Activated CD8-positive, alpha-beta memory T cell treated with anti-CD3 and anti-CD28 coated beads for 36 hours (primary cell): ENCODE data around the gene BARD1. TPM values are rescaled to one million over a fixed set of nuclear protein-coding genes. Genes with fewer than 3 reads are reported as not detected.
"Not testable (repeated sequence)": the region's sequence is repeated elsewhere in the genome, so short reads cannot be mapped to it uniquely, and the experiment has no call there.

Experiments used
- CTCF ChIA-PET: fragments of 350-600 bp; sonication (Branson Sonifier 250); formaldehyde crosslinking; loops from one replicate; lab custom pipeline; 2021; ENCODE audit warnings: antibody characterized with exemption; lab: Charles Lee
- POLR2A ChIA-PET: fragments of 350-600 bp; sonication (Branson Sonifier 250); formaldehyde crosslinking; loops from one replicate; lab custom pipeline; 2021; ENCODE audit warnings: antibody characterized with exemption; lab: Charles Lee
- total RNA-seq, 2 experiments: library from RNA; stranded (reverse); gene quantifications; one replicate each; pipeline ENCODE4 v1.2.3, GENCODE V29; 2021

The BARD1 gene
- total RNA-seq, result 10 to 100 TPM; 21.8 to 24.1 TPM

DNA sequence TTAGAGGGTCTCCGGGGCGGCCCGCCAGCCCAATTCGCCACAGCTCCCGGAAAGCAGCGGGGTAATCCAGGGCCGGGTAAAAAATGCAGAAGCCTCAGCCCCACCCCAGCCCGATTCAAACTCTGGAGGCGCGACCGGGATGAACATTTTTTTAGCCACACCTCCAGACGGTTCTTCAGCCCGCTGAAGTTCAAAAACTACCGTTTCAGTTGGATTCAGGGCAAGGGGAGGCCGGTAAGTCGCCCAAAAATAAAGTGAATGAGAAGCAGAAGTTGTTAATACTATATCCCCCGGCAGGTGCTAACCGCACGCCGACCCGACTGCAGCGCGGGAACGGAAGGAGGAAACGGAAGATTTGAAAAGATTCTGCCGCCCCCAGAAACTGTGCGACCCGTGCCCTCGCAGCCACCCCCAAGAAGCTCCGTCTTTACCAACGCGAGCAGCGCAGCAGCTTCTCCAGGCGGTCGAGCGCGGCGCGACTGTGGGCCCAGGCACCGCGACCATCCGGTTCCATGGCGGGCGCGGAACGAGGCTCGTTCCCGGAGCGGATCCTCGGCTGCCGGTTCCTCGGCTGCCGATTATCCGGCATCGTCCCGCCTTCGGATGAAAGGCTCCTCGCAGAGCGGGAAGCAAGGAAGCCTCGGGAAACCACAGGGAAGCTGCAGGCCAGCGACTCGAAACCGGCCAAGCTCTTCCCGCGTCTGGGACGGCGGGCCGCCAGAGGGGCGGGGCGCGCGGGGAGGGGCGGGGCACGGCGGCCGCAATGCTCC lies at the start of gene BARD1:
TSS of gene BARD1 (minus strand) at position 703 of the 770 bp plus-strand sequence. CDS start at position 589, 114 bp downstream.
- ChIA-PET POLR2A (interaction anchor here (0.6 to 1.3 kb wide), 3 partner anchors 64 to 503 kb away, joined by 3 to 5 read pairs (median 4); partner anchors contain the start of gene ATIC), CTCF (interaction anchor here (0.6 kb wide), 1 partner anchor 319 kb away, joined by 4 read pairs; no protein-coding TSS in a partner anchor)

DNA sequence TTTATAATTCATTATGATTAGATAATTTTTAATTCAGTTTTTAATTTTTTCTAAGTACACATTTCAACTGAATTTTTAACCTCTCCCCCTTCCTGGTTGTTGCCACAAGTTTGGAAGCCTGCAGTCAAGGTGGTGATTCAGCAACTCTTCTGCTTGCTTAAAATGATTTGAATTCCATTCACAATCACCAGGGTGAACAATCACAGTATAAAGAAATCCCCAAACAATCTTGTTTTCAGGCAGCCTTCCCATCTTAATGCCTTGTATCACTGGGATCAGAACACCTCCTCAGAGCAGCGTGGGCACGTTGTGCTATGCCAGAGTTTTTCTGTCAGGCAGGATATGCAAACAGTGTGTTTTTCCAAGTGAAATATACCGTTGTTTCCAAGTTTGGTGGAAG lies 46.7 kb upstream of the BARD1 start:
- POLR2A ChIA-PET, result no interaction called here

DNA sequence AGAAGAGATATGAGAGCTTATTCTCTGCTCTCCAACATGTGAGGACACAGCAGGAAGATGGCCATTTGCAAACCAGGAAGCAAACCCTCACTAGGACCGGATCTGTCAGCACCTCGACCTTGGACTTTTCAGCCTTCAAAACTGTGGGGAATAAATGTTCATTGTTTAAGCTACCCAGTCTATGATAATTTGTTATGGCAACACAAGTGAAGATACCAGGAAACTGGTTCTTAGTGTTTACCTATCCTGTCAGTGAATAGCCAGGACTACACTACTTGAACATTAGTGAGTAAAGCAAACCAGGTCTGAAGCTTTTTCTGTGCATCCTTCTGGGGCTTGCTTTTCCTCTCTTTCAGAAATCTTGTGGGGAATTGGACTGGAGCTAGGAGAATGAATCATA lies 44.4 kb upstream of the BARD1 start:
- POLR2A ChIA-PET, result no interaction called here
- CTCF ChIA-PET, result no interaction called here

More for the DNA sequence above, 46.7 kb upstream of the BARD1 start:
- CTCF ChIA-PET, result no interaction called here

DNA sequence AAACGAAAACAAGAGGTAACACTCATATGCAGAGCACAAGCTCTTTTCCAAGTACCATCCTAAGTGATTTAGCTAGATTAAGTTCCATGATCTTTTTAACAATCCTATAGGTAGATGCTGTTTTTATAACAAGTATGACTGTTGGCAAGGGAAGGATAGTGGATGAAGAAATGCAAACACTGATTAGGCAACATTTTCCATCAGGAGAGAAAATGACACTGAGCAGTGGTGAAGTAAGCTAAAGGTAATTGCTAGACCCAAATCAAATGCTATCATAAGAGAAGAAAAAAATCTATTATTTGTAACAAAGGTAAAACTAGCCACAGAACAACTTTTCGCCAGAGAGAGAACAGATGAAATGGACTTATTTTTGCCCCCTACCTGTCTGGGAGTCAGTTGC lies 34.3 kb upstream of the BARD1 start:
- POLR2A ChIA-PET, result no interaction called here
- CTCF ChIA-PET, result no interaction called here

DNA sequence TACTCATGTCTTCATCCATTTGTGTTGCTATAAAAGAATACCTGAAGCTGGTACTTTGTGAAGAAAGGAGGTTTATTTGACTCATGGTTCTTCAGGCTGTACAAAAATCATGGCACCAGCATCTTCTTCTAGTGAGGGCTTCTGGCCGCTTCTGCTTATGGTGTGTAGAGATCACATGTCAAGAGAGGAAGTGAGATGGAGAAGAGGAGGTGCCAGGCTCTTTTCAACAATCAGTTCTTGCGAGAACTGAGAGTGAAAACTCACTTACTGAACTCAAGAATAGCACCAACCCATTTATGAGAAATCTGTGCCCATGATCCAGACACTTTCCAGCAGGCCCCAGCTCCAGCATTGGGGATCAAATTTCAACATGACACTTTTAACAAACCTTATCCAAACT lies 30.0 kb upstream of the BARD1 start:
- CTCF ChIA-PET, result no interaction called here
- POLR2A ChIA-PET, result no interaction called here

DNA sequence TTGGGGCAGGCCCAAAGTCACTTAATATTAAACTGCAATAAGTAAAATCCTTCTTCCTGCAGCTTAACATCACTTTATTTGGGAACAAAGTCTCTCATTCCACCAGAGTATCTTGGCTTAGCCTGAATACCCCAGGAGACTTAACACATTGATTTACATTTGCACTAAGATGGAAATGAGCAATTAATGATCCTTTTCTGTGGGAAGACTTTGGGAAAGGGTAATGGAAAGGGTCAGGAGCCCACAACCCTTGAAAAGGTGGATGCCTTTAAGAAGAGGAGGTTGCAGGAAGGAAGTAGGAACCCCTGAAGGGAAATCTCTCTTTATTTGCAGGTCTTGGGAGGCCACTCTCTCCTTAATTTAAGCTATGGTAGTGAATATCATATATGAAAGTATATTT lies 28.0 kb upstream of the BARD1 start:
- ChIA-PET POLR2A (no interaction called here), CTCF (no interaction called here)

DNA sequence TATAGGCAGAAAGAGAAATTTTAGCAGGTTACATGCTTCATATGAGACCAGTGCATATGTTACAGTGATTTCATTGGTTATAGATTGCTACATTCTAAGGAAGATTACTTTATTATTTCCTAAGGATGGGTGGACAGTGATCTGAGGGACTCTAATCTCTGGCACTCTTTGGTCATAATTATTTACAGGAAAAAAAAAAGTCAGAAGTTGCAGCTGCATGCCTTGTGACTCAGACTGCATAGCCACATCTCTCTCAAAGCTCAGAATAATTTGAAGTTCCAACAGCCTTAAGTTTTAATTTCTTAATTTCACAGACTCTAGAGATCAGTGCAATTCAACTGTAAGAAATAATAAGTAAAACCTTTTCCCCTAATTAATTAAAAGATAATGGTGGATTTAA lies 27.1 kb upstream of the BARD1 start:
- ChIA-PET POLR2A (no interaction called here), CTCF (no interaction called here)

DNA sequence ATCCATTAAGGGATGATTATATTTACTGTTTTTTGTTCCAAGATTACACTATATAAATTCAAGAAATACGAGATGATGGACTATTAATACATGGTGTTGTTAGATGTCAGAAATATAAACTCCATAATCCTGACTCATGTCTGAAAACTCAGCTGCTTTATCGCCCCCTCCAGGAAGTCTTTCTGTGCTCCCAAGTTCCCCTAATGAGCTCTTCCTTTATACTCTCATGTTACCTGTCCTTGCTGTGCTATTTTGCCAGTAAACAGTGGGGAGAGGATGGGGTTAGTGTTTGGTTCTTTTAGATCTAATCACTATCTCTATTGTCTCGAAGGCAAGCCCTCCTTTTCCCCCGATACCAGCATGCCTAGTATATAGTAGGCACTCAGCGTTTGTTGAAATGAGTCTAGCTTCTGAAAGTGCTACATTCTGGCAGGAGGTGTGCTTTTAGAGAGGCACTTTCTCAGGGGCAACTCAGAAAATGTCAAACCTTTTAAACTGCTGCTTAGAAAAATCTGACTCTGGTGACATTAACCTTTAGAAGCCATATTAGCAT lies 21.4 kb upstream of the BARD1 start:
- CTCF ChIA-PET, result no interaction called here
- POLR2A ChIA-PET, result no interaction called here

DNA sequence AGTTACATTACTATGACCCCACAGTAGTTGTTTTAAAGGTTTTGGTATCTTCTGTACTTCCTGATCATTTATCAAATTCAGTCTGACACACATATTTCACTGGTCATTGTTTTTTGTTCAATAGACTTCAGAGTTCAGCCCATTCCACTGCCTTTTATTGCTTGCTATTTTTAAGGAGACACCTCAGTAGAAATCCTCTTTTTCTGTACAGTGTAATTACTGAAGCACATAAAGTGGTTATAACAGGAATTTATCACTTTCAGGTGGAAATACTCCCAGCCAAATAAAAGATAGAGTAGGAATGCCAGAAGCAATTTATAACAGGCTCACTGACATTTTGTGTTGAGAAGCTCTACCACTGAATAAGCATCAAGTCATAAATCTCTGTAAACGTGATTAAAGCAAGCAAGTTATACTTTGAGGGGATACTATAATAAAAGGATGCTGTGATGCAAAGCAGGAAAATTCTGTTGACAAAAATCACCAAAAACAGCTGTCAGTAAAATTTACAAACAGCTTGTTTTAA lies 6.6 kb upstream of the BARD1 start:
- POLR2A ChIA-PET, result no interaction called here

DNA sequence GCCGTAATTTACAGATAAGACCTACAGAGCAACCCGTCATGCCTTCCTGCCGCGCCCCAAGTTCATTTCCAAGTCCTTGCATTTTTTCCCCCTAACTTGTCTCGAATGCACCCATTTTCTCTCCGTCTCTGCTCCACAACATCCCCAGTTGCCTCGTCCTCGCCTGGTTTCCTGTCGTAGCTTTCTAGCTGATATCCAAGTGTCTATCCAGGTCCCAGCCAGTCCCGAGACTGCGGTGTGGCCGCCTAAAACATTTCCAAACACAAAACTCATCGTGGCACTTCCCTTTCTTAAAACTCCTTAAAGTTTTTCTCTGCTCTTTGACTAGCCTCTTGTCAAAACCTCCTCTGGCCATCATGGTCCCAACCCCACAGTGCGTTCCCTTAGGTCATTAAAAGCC lies 1.2 kb upstream of the BARD1 start:
- ChIA-PET POLR2A (no interaction called here), CTCF (no interaction called here)

More for the DNA sequence above, 6.6 kb upstream of the BARD1 start:
- CTCF ChIA-PET, result no interaction called here

DNA sequence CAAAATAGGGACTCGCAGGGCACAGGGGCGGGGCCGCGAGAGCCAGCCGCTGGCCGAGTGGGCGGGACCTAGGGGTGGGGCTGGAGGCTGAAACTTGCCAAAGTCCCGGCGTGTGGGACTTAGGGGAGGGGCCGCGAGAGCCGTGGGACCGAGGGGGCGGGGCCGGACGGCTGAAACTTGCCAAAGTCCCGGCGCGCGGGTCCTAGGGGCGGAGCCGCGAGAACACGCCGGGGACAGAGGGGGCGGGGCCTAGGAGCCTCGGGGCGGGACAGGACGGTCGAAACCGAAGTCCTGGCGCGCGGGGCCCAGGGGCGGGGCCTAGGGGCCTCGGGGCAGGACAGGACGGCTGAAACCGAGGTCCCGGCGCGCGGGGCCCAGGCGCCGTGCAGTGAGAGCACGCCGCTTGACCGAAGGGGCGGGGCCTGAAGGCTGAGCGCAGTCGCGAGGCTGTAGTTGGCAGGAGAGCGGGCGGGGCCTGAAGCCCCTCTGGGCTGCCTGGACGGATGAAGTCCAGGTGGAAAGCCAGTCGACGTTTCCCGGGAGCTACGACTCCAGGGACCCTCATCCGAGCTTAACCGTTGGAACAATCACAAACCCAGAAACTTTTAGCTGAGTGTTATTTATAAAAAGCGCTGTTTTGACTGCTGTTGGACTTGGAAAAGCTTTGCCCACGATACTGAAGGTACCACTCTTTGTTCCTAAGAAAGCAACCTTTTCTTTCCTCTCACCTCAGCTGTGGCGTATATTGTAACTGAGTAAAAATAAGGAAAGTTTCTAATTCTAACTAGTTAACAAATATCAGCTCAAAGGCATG lies 475 bp upstream of the BARD1 start:
- POLR2A ChIA-PET, result interaction anchor here (0.6 to 0.9 kb wide), 2 partner anchors 65 to 1695 kb away, joined by 3 to 6 read pairs; no protein-coding TSS in a partner anchor

DNA sequence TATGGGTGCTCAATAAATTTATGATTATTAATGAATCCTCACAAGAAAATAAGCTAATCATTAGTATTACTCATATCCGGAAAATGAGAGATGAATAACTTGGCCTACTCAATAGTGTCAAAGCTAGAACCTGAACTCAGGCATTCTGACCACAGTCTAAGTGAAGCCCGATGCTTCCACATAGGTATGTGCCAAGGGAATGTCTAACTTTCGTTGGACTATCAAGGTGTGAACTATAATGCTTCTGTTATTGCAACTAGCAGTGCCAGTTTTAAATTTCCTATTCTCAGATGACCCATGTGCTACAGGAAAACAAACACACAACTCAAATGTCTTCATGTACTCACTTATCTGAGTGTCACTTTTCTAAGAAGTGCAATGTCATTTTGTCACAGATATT lies 1.8 kb downstream of the BARD1 start:
- ChIA-PET CTCF (no interaction called here), POLR2A (no interaction called here)

More for the DNA sequence above, 475 bp upstream of the BARD1 start:
- CTCF ChIA-PET, result no interaction called here

DNA sequence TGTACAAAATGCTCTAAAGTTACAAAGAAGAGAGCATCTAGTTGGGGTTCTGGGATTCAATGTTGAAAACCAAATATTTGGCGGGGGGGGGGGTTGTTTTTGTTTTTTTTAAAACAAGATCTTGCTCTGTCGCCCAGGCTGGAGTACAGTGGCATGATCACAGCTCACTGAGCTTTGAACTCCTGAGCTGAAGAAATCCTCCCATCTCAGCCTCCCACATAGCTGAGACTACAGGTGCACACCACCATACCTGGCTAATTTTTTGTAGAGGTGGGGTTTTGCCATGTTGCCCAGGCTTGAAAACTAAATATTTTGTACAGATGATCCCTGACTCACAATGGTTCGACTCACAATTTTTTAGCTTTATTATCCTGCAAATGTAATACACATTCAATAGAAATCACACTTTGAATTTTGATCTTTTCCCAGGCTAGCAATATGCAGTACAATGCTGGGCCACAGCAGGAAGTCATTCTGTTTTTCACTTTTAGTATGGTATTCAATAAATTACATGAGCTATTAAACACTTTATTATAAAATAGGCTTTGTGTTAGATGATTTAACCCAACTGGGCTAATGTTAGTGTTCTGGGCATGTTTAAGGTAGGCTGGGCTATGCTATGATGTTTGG lies 7.6 kb downstream of the BARD1 start:
- POLR2A ChIA-PET, result no interaction called here
- CTCF ChIA-PET, result no interaction called here

DNA sequence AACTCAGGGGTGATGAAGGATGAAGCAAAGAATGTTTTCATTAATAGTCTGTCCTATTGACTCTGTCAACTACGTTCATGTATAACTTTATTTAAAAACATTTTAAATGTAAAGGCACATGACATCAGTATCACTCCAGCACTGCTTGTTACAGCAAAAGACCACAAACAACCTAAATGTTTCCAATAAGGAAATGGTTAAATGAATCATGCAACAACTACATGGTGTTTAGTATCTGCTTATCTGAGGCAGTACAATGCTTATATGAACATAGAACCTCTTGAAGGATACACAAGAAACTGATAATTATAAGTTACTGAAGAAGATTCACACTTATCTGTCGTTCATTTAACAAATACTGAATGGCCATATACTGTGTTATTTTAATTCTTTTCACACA lies 8.4 kb downstream of the BARD1 start:
- POLR2A ChIA-PET, result no interaction called here
- CTCF ChIA-PET, result no interaction called here

DNA sequence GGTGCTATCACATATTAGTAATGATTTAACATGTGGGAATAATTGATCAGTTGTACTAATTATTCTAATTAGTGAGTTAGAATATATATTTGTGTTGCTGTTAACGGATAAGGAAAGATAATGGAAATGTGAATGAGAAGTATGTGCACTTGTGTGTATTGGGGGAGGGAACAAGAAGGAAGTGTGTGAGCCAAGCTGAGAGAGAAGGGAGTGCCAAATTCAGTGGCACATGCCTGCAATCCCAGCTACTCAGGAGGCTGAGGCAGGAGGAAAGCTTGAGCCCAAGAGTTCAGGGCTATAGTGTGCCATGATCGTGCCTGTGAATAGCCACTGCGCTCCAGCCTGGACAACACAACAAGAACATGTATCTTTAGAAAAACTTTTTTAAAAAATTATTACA lies 9.3 kb downstream of the BARD1 start:
- POLR2A ChIA-PET, result no interaction called here
- CTCF ChIA-PET, result no interaction called here

DNA sequence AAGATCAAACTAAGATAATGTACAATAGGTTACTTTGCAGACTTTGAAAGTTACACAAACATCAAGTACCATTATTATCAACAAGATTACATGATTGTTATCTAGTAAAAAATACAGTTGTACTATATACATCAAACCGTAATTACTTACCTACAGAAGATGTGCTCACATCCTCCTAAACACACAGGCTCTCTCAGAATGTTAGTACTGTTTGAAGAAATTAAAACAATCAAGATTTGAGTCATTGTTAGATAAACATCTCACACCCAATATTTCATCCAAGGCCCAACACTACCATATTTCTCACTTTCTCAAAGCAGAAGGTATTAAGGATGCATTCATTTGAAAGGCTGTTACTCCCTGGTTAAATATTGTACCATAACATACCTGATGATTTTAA lies 12.6 kb downstream of the BARD1 start:
- ChIA-PET CTCF (no interaction called here), POLR2A (no interaction called here)

DNA sequence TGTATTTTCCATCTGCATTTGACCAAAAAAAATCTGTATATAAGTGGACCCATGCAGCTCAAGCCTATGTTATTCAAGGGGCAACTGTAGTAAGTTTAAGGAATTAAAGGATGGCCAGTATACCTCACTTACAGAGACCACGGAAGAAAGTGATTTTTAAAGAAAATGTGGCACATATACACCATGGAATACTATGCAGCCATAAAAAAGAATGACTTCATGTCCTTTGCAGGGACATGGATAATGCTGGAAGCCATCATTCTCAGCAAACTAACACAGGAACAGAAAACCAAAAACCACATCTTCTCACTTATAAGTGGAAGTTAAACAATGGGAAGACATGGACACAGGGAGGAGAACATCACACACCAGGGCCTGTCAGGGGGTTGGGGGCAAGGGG lies 26.3 kb downstream of the BARD1 start:
- CTCF ChIA-PET, POLR2A ChIA-PET: not testable (repeated sequence)

DNA sequence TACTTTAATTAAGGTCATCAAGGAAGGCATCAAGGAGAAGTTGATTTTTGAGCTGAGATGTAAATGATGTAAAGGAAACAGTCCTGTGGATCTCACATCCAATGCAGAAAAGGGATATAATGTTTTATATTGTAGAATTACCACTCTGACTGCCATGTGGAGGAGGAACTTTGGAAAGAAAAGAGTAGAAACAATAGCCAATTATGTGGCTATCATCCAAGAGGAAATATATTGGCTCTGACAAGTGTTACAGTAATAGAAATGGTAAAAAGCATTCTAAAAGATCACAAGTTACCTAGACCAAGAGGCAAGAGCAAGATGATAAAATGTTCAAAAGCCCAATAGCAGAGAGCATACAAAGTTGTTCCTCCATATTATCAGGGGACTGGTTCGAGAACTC lies 26.8 kb downstream of the BARD1 start:
- POLR2A ChIA-PET, result no interaction called here
- CTCF ChIA-PET, result no interaction called here

DNA sequence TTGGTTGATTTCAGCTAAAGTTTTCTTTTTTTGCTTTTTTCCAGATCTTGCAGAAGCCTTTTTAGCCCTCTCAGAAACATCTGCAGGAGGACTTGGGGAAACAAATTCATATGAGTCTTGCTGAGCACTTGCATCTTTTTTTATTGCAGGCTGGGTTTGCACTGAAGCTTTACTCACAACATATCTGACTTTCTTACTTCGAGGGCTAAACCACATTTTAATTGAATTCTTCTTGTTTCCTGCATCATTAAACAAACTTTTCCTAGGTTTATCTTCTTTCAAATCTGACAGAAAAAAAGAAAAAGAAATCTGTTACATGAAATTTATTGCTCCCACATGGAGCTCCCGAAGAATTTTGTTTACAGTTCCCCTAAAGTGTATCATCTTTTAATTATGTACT lies 28.3 kb downstream of the BARD1 start:
- ChIA-PET CTCF (no interaction called here), POLR2A (no interaction called here)

DNA sequence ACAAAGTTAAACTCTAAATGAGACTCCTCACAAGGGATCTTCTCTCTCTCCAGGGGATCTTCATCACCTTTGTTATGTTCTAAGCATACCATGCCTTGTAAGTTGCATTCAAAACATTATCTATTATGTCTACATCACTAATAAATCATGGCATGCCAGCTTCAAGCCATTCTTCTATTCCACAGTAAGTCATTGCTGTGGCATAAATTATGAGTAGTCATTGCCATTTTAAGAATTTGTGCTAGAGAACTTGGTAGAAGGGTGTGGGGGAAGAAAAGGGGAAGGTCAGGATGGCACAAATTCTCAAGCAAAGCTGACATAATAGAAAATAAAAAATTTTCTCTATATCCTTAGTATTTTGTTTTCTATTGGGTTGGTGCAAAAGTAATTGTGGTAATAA lies 33.5 kb downstream of the BARD1 start:
- ChIA-PET POLR2A (no interaction called here), CTCF (no interaction called here)
